Measurements from ENCODE around the gene GAREM2.

DNA sequence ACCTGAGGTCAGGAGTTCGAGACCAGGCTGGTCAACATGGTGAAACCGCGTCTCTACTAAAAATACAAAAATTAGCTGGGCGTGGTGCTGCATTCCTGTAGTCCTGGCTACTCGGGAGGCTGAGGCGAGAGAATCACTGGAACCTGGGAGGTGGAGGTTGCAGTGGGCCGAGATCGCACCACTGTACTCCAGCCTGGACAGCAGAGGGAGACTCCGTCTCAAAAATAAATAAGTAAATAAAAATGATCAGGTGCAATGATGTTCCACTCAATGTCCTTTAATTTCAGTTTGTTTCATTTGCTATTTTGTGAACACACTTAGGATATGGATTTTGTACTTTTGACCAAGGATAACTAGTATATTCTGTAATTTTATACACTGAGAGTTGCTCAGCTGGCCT is 62.2 kb downstream of the GAREM2 start:
- TF ChIP-seq, protein P1, sequence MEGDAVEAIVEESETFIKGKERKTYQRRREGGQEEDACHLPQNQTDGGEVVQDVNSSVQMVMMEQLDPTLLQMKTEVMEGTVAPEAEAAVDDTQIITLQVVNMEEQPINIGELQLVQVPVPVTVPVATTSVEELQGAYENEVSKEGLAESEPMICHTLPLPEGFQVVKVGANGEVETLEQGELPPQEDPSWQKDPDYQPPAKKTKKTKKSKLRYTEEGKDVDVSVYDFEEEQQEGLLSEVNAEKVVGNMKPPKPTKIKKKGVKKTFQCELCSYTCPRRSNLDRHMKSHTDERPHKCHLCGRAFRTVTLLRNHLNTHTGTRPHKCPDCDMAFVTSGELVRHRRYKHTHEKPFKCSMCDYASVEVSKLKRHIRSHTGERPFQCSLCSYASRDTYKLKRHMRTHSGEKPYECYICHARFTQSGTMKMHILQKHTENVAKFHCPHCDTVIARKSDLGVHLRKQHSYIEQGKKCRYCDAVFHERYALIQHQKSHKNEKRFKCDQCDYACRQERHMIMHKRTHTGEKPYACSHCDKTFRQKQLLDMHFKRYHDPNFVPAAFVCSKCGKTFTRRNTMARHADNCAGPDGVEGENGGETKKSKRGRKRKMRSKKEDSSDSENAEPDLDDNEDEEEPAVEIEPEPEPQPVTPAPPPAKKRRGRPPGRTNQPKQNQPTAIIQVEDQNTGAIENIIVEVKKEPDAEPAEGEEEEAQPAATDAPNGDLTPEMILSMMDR (IDR thresholded peaks at IDR 0.05 in 4 of 5, conservative IDR thresholded peaks at IDR 0.05 in 1 of 5), result peak; percentile 15 to 44 (median 26)
- no peak for TF ChIP-seq POLR2A (IDR thresholded peaks at IDR 0.05)

Measured in gastrocnemius medialis (tissue), 4 donors.